Left ventricle myocardium inferior (tissue), 1 donor: Measurements from ENCODE around the gene IQCN. TPM values are rescaled to one million over a fixed set of nuclear protein-coding genes. Genes with fewer than 3 reads are reported as not detected.

Experiments
- DNase-seq: peaks from one replicate; pipeline ENCODE4 v3.0.0-alpha.2; 2020
- H3K27ac ChIP-seq: fragments of 200-600 bp; replicated peaks from 2 replicates; pipeline ENCODE4 v1.8.0; 2021
- H3K27me3 ChIP-seq: fragments of 200-600 bp; 2 replicates; pipeline ENCODE4 v1.8.0; 2021; ENCODE audit warnings: low read depth
- H3K36me3 ChIP-seq: fragments of 200-600 bp; 2 replicates; pipeline ENCODE4 v1.8.0; 2021
- H3K4me1 ChIP-seq: fragments of 200-600 bp; 2 replicates; pipeline ENCODE4 v1.8.0; 2021
- H3K4me3 ChIP-seq: fragments of 200-600 bp; 2 replicates; pipeline ENCODE4 v1.8.0; 2021; ENCODE audit warnings: mild to moderate bottlenecking, moderate library complexity
- H3K9me3 ChIP-seq: fragments of 200-600 bp; replicated peaks from 2 replicates; pipeline ENCODE4 v1.8.0; 2021
- intact Hi-C: fragments of 100-400 bp; cut with micrococcal nuclease; formaldehyde crosslinking; loops from one replicate; pipeline ENCODE4 v1.11.0; 2022
- total RNA-seq: library from RNA; stranded (reverse); fragmentation: NEBNext Ultra II Directional; extraction: Animal tissue kit (Norgen Biotek cat#: 25700); gene quantifications from one replicate; pipeline ENCODE4 v1.2.1, GENCODE V29; 2021
- TF ChIP-seq, protein P1 (sequence below): fragments of 200-600 bp; IDR thresholded peaks from 2 replicates; pipeline ENCODE4 v1.8.0; 2021; ENCODE audit warnings: antibody characterized with exemption, mild to moderate bottlenecking, borderline replicate concordance
- donor health status: DM: no; HTN: yes; CAD: no; lungs with severe emphysema.

Gene IQCN
- total RNA-seq, 1 donor from 2014 or later = 0.49 TPM

DNA sequence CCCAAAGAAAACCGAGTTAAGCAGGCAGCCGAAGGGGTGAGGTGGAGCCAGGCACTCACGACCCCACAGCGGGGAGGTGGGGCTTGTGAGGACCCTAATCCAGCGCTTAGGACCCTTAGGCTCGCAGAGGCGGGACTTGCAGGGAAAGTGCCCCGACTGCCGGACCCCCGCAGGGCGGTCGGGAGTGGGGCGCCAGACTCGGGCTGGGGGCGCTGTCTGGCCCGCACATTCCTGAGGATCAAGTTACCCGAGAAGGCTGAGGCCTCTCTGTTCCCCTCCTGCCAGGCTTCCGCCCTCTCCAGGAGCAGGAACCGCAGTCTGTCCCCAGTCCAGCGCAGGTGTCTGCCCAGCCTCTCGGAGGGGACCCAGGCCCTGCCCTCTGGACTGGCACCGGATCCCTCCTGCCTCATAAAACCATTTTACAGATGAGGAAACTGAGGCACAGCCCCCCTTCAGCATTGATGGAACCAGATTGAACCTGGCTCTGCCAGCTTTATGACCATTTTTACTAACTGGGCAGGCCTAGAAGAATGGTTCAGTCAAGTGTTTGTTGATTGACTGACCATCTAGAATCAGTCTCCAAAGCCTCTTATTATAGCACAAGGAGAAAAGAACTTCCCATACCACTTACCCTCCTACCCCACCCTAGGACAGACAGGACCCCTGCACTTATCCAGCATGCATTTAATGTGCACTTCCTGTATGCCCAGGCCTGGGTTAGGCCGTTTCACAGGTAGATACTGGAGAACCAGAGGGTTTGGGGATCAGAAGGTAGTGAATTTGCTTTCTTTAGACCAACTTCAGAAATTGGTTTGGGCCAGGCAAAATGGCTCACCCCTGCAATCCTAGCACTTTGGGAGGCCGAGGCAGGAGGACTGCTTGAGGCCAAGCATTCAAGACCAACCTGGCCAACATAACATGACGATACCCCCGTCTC, 13.9 kb upstream of the IQCN start:
- TF ChIP-seq, protein P1, sequence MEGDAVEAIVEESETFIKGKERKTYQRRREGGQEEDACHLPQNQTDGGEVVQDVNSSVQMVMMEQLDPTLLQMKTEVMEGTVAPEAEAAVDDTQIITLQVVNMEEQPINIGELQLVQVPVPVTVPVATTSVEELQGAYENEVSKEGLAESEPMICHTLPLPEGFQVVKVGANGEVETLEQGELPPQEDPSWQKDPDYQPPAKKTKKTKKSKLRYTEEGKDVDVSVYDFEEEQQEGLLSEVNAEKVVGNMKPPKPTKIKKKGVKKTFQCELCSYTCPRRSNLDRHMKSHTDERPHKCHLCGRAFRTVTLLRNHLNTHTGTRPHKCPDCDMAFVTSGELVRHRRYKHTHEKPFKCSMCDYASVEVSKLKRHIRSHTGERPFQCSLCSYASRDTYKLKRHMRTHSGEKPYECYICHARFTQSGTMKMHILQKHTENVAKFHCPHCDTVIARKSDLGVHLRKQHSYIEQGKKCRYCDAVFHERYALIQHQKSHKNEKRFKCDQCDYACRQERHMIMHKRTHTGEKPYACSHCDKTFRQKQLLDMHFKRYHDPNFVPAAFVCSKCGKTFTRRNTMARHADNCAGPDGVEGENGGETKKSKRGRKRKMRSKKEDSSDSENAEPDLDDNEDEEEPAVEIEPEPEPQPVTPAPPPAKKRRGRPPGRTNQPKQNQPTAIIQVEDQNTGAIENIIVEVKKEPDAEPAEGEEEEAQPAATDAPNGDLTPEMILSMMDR = no peak
- no peak for DNase-seq
- intact Hi-C loops = no loop called here

DNA sequence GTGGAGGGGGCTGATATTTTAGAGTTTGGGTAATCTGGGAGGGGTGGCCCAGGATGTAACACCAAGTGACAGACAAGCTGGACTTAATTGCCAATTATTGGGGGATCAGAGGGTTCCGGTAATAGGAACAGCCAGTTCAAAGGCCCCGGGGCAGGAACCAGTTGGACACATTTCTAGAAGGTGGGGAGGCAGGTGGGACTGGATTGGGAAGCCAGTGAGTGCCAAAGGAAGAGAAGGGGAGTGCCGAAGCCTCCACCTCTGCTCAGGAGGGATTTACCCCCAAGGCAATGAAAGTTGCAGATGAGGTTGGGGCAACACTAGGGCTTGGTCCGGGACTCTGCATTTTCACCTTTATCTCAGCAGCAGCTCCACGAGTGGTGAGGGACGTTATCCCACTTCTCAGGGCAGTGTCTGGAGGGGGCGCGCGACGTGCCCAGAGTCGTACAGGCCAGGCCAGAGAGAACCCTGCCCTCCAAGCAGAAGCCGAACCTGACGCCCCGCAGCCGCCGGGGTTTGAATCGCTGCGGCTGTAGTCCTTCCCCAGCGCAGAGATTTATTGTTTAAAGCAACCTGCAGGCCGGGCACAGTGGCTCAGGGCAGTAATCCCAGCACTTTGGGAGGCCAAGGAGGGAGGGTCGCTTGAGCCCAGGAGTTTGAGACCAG, 12.9 kb upstream of the IQCN start:
- intact Hi-C loops = no loop called here
- peaks cover 43% of the 10 kb centered on the region for H3K4me1 ChIP-seq
- H3K27me3 ChIP-seq = no peaks in the 10 kb centered on the region
- no peak for DNase-seq
- no peaks in the 10 kb centered on the region for H3K36me3 ChIP-seq
- H3K4me3 ChIP-seq = no peak overlapping the region
- TF ChIP-seq, protein P1 = no peak
- peak overlapping the region; percentile 51 for H3K27ac ChIP-seq
- no peaks in the 10 kb centered on the region for H3K9me3 ChIP-seq

More for the DNA sequence above, 13.9 kb upstream of the IQCN start:
- Histone ChIP-seq H3K9me3 (no peaks in the 10 kb centered on the region), H3K36me3 (no peaks in the 10 kb centered on the region), H3K4me3 (no peak overlapping the region), H3K27me3 (no peaks in the 10 kb centered on the region), H3K4me1 (peaks cover 42% of the 10 kb centered on the region), H3K27ac (no peak overlapping the region)

DNA sequence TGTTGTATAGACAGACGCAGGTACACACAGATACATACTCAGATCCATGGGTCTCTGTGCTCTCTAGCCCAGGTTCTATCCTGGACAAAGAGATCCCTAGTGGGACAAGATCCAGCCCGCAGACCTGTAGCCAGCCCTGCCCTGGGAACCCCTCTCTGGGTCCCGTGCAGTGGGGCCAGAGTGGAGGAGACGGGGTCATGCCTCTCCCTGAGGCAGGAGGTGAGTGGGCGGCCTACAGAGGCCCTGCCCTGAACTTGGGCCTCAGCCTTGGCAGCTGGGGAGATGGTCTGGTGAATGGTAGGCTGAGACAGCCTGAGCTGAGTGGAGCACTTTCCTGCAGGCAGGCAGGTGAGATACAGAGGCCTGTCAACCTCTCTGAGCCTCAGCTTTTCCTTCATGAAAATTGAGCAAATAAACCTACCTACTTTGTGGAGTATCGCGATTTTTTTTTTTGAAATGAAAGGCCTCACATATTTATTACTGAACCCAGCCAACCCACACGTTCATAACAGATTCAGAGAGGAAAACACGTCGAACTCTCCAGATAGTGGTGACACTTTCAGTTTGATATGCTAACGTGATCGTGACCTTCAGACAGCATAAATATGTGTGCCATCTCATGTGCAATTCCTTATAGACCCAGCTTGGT, 10.6 kb upstream of the IQCN start:
- TF ChIP-seq, protein P1 = no peak
- no peaks in the 10 kb centered on the region for H3K27me3 ChIP-seq
- H3K36me3 ChIP-seq = no peaks in the 10 kb centered on the region
- DNase-seq = no peak
- intact Hi-C loops = no loop called here
- H3K27ac ChIP-seq = peak overlapping the region; percentile 62
- H3K4me3 ChIP-seq = no peak overlapping the region
- no peaks in the 10 kb centered on the region for H3K9me3 ChIP-seq
- H3K4me1 ChIP-seq = peaks cover 33% of the 10 kb centered on the region

DNA sequence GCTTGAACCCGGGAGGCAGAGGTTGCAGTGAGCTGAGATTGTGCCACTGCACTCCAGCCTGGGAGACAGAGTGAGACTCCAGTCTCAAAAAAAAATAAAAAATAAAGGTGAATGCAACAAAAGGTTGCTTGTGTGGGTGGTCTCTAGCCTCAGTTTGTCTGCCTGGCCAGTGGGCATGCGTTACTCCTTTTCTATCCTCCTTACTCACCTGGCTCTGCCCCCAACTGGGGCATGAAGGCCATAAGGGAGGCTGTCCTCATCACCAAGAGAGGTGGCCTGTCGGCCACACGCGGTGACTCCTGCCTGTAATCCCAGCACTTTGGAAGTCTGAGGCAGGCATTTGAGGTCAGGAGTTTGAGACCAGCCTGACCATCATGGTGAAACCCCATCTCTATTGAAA, 9.1 kb upstream of the IQCN start:
- H3K4me3 ChIP-seq = no peak overlapping the region
- intact Hi-C loops = no loop called here
- H3K9me3 ChIP-seq = no peaks in the 10 kb centered on the region
- peaks cover 42% of the 10 kb centered on the region for H3K4me1 ChIP-seq
- H3K27me3 ChIP-seq = no peaks in the 10 kb centered on the region
- TF ChIP-seq, protein P1 = no peak
- H3K27ac ChIP-seq = peak overlapping the region; percentile 97
- DNase-seq = no peak
- H3K36me3 ChIP-seq = peaks cover 8% of the 10 kb centered on the region

DNA sequence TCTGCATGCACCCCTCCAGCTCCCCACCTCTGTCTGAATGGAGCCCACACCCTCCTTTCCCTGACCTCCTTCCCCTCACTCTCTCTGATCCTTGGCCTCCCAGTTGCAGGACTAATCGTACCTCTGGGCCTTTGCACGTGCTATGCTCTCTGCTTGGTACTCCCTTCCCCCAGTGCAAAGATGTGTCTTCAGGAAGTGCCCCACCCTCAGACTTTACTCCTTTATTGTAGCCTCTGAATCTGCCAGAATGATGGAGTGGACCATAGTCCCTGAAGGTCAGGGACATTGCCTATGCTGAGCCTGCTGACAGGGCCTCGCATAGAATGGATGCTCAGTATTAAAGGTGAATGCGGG, 8.5 kb upstream of the IQCN start:
- intact Hi-C loops = no loop called here
- Histone ChIP-seq H3K27ac (peak overlapping the region; percentile 97), H3K4me1 (peaks cover 48% of the 10 kb centered on the region), H3K36me3 (peaks cover 13% of the 10 kb centered on the region), H3K9me3 (no peaks in the 10 kb centered on the region), H3K4me3 (peak overlapping the region; percentile 100), H3K27me3 (no peaks in the 10 kb centered on the region)
- no peak for DNase-seq
- TF ChIP-seq, protein P1 = no peak
